GM19043 (cell line): ENCODE results near the gene DPP6.

Source experiments
- ATAC-seq: cut with Tn5 transposase; IDR thresholded peaks from one replicate; pipeline ENCODE4 v1.9.1; 2021; ENCODE audit warnings: low read depth; ENCODE audit not compliant: unreplicated experiment

Gene DPP6

GRCh38 chr7:154330318-154330717 lies 278.1 kb downstream of the DPP6 start:
- ATAC-seq, result no peak

GRCh38 chr7:154332811-154333580 lies 280.8 kb downstream of the DPP6 start:
- ATAC-seq, result no peak

- ATAC-seq, result no peak
Observed at GRCh38 chr7:154336295-154336694, 284.1 kb downstream of the DPP6 start.

GRCh38 chr7:154338701-154339506 lies 286.7 kb downstream of the DPP6 start:
- no peak for ATAC-seq

GRCh38 chr7:154342971-154343633 lies 290.9 kb downstream of the DPP6 start:
- no peak for ATAC-seq

- no peak for ATAC-seq
Observed at GRCh38 chr7:154343778-154344412, 291.7 kb downstream of the DPP6 start.

GRCh38 chr7:154345093-154345492 lies 292.9 kb downstream of the DPP6 start:
- no peak for ATAC-seq

GRCh38 chr7:154347700-154348266 lies 295.6 kb downstream of the DPP6 start:
- ATAC-seq, result no peak

- no peak for ATAC-seq
Observed at GRCh38 chr7:154350892-154351291, 298.7 kb downstream of the DPP6 start.

- no peak for ATAC-seq
Observed at GRCh38 chr7:154353355-154353767, 301.2 kb downstream of the DPP6 start.

- ATAC-seq, result no peak
Observed at GRCh38 chr7:154364170-154364569, 312.0 kb downstream of the DPP6 start.

- ATAC-seq, result no peak
Observed at GRCh38 chr7:154371424-154371823, 319.2 kb downstream of the DPP6 start.

- no peak for ATAC-seq
Observed at GRCh38 chr7:154372011-154372601, 319.9 kb downstream of the DPP6 start.

- ATAC-seq, result no peak
Observed at GRCh38 chr7:154373956-154374355, 321.8 kb downstream of the DPP6 start.

- no peak for ATAC-seq
Observed at GRCh38 chr7:154375956-154376355, 323.8 kb downstream of the DPP6 start.

GRCh38 chr7:154380771-154381170 lies 328.6 kb downstream of the DPP6 start:
- ATAC-seq, result no peak

- ATAC-seq, result no peak
Observed at GRCh38 chr7:154383045-154383444, 330.8 kb downstream of the DPP6 start.

GRCh38 chr7:154385214-154385613 lies 333.0 kb downstream of the DPP6 start:
- ATAC-seq, result no peak

- ATAC-seq, result no peak
Observed at GRCh38 chr7:154387252-154387651, 335.1 kb downstream of the DPP6 start.

GRCh38 chr7:154388412-154388811 lies 336.2 kb downstream of the DPP6 start:
- ATAC-seq, result no peak
